Smooth muscle cell (in vitro differentiated cells): ENCODE results near the gene SPI1. TPM values are rescaled to one million over a fixed set of nuclear protein-coding genes. Genes with fewer than 3 reads are reported as not detected.

Experiments used
- DNase-seq: peaks from one replicate; lab custom pipeline; 2025; ENCODE audit not compliant: unreplicated experiment; lab: John Stamatoyannopoulos, UW
- H2AFZ ChIP-seq: fragments of 200-600 bp; sonication (generic); 2 replicates; pipeline ENCODE4 v1.6.0; 2016; ENCODE audit warnings: antibody characterized with exemption, low read depth, mild to moderate bottlenecking
- H3F3A ChIP-seq: fragments of 200-600 bp; sonication (generic); 2 replicates; pipeline ENCODE4 v1.6.0; 2017; ENCODE audit warnings: antibody characterized with exemption, low read depth
- H3K27ac ChIP-seq: fragments of 200-600 bp; sonication (generic); 2 replicates; pipeline ENCODE4 v1.5.1; 2016; ENCODE audit warnings: low read depth, mild to moderate bottlenecking
- H3K27me3 ChIP-seq: fragments of 200-600 bp; sonication (generic); 2 replicates; pipeline ENCODE4 v1.6.1; 2016; ENCODE audit warnings: low read depth, mild to moderate bottlenecking
- H3K36me3 ChIP-seq: fragments of 200-600 bp; sonication (generic); 2 replicates; pipeline ENCODE4 v1.5.1; 2016; ENCODE audit warnings: low read depth
- H3K4me1 ChIP-seq: fragments of 200-600 bp; sonication (generic); 2 replicates; pipeline ENCODE4 v1.5.1; 2016; ENCODE audit warnings: low read depth
- H3K4me2 ChIP-seq: fragments of 200-600 bp; sonication (generic); 2 replicates; pipeline ENCODE4 v1.6.0; 2016; ENCODE audit warnings: mild to moderate bottlenecking
- H3K4me3 ChIP-seq: fragments of 200-600 bp; sonication (generic); 2 replicates; pipeline ENCODE4 v1.5.1; 2016; ENCODE audit warnings: mild to moderate bottlenecking
- H3K79me2 ChIP-seq: fragments of 200-600 bp; sonication (generic); 2 replicates; pipeline ENCODE4 v1.6.0; 2016; ENCODE audit warnings: low read depth, mild to moderate bottlenecking
- H3K9ac ChIP-seq: fragments of 200-600 bp; sonication (generic); 2 replicates; pipeline ENCODE4 v1.6.0; 2016; ENCODE audit warnings: low read depth
- H3K9me3 ChIP-seq: fragments of 200-600 bp; sonication (generic); replicated peaks from 2 replicates; pipeline ENCODE4 v1.5.1; 2016; ENCODE audit warnings: low read depth
- H4K20me1 ChIP-seq: fragments of 200-600 bp; sonication (generic); 2 replicates; pipeline ENCODE4 v1.6.0; 2016; ENCODE audit warnings: low read depth
- CTCF ChIP-seq: fragments of 200-600 bp; sonication (generic); IDR thresholded peaks from 2 replicates; pipeline ENCODE4 v1.5.1; 2017; ENCODE audit warnings: borderline replicate concordance, mild to moderate bottlenecking, antibody characterized with exemption; ENCODE audit not compliant: insufficient read depth, poor library complexity, severe bottlenecking
- WGBS: methylation state at CpG from one replicate; pipeline ENCODE4 v1.1.7; 2016; ENCODE audit warnings: low lambda C conversion rate; 5-methylcytosine and 5-hydroxymethylcytosine counted together
- polyA plus RNA-seq: library from polyadenylated mRNA; unstranded; fragments of >200 nt; fragmentation: Nextera tagmentation; extraction: Ambion mirVana; gene quantifications from 2 replicates; pipeline ENCODE4 v1.2.1, GENCODE V29; 2016
- total RNA-seq: library from RNA; depleted of rRNA; stranded (reverse); fragments of >200 nt; gene quantifications from 2 replicates; pipeline ENCODE4 v1.2.3, GENCODE V29; 2014

The SPI1 gene
- total and polyA plus RNA-seq, 2 experiments from 2014 or later = not detected

DNA sequence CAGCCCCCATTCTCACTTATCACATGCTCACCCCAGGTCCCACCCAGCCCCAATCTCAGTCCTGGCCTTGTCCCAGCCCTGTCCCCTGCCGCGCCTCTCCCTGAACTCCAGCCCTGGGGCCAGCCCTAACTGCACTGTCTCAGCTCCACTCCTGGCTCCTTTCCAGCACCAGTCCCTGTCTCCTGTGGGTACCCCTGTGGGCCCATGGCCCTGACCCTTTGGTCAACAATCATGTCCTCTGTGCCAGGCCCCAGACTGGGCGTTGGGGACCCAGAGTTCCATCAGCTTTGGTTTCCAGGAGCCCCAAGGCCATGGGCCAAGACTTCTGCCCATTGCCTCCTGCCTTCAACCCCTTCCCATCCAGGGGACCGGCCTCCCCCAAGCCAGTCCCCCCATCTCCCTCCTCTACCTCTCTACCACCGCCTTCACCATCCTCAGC, 757 bp downstream of the SPI1 start:
- Histone ChIP-seq H3K9ac (no peak overlapping the region), H3K27ac (no peak overlapping the region), H3K4me2 (no peak overlapping the region), H3K27me3 (no peaks in the 10 kb centered on the region), H4K20me1 (no peaks in the 10 kb centered on the region), H3K4me1 (no peaks in the 10 kb centered on the region), H3F3A (no peaks in the 10 kb centered on the region), H3K36me3 (no peaks in the 10 kb centered on the region), H3K79me2 (no peaks in the 10 kb centered on the region), H3K4me3 (no peak overlapping the region), H3K9me3 (no peaks in the 10 kb centered on the region), H2AFZ (no peak overlapping the region)
- TF ChIP-seq CTCF = no peak
- no peak for DNase-seq
- WGBS = 94% methylated on average over 3 of the region's 5 CpGs

- Histone ChIP-seq H3K9ac (no peak overlapping the region), H3K4me3 (no peak overlapping the region), H3K4me1 (no peaks in the 10 kb centered on the region), H3K4me2 (no peak overlapping the region), H2AFZ (no peak overlapping the region), H3K27ac (no peak overlapping the region), H3K27me3 (no peaks in the 10 kb centered on the region), H3K36me3 (no peaks in the 10 kb centered on the region), H3K9me3 (no peaks in the 10 kb centered on the region), H4K20me1 (no peaks in the 10 kb centered on the region), H3K79me2 (no peaks in the 10 kb centered on the region), H3F3A (no peaks in the 10 kb centered on the region)
- DNase-seq = no peak
- WGBS = 81% methylated on average over 12 of the region's 14 CpGs
- no peak for TF ChIP-seq CTCF
Observed at GRCh38 chr11:47376525-47377371, 1.6 kb downstream of the SPI1 start.

DNA sequence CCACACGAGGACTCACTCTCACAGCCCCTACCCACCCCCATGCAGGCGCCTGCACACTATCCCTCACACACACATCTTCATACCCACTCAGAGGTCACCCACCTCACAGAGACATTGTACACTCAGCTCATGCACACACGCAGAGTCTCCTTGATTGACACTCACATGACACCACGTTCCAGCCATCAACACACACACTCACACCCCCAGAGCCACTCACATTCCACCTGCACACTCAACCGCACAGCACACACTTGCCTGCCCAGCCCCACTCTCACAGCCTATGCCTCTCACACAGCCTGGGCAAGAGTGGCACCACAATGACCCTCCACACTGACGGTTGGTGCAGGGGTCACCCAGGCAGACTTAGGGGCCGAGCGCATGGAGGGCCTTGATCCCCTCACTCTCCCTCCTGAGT, 2.2 kb downstream of the SPI1 start:
- no peak overlapping the region for H3K4me3 ChIP-seq
- H2AFZ ChIP-seq = no peak overlapping the region
- no peak for TF ChIP-seq CTCF
- H3K27me3 ChIP-seq = no peaks in the 10 kb centered on the region
- no peaks in the 10 kb centered on the region for H4K20me1 ChIP-seq
- H3K27ac ChIP-seq = no peak overlapping the region
- no peak overlapping the region for H3K4me2 ChIP-seq
- no peak overlapping the region for H3K9ac ChIP-seq
- no peaks in the 10 kb centered on the region for H3F3A ChIP-seq
- no peak for DNase-seq
- no peaks in the 10 kb centered on the region for H3K9me3 ChIP-seq
- no peaks in the 10 kb centered on the region for H3K4me1 ChIP-seq
- no peaks in the 10 kb centered on the region for H3K36me3 ChIP-seq
- H3K79me2 ChIP-seq = no peaks in the 10 kb centered on the region
- 91% methylated on average over 8 of the region's 8 CpGs for WGBS
